PC-3 (cell line): Measurements from ENCODE around the gene ANG. TPM values are rescaled to one million over a fixed set of nuclear protein-coding genes. Genes with fewer than 3 reads are reported as not detected.

ENCODE experiments used
- ATAC-seq: fragments of 200-7000 bp; cut with Tn5 transposase; 2 replicates; pipeline ENCODE4 v1.9.1; 2020; ENCODE audit warnings: mild to moderate bottlenecking, moderate library complexity
- BruUV-seq: library from RNA; stranded (reverse); fragments of 400-500 nt; replicated peaks from 2 replicates; lab custom pipeline; 2021; lab: Mats Ljungman, UMichigan
- CTCF ChIA-PET: fragments of 300-600 bp; sonication (Branson Sonifier 250); formaldehyde crosslinking; loops from one replicate; lab custom pipeline; 2022; ENCODE audit warnings: antibody characterized with exemption; lab: Charles Lee
- POLR2A ChIA-PET: fragments of 300-600 bp; sonication (Branson Sonifier 250); formaldehyde crosslinking; loops from one replicate; lab custom pipeline; 2022; ENCODE audit warnings: antibody characterized with exemption; ENCODE audit not compliant: unreplicated experiment; lab: Charles Lee
- DNase-seq: peaks from one replicate; pipeline ENCODE4 v3.0.0-alpha.2; 2015
- H2AFZ ChIP-seq: fragments of 300-600 bp; sonication (generic); 2 replicates; pipeline ENCODE4 v1.6.0; 2016; ENCODE audit warnings: antibody characterized with exemption, low read length
- H3F3A ChIP-seq: fragments of 300-600 bp; sonication (generic); one replicate; pipeline ENCODE4 v1.6.0; 2017; ENCODE audit warnings: antibody characterized with exemption, low read length, control low read depth, mild to moderate bottlenecking; ENCODE audit not compliant: unreplicated experiment
- H3K27ac ChIP-seq: fragments of 300-600 bp; sonication (generic); 2 replicates; pipeline ENCODE4 v1.5.1; 2016; ENCODE audit warnings: mild to moderate bottlenecking, low read length
- H3K27me3 ChIP-seq: fragments of 300-600 bp; sonication (generic); 2 replicates; pipeline ENCODE4 v1.6.1; 2016; ENCODE audit warnings: low read length, mixed read lengths
- H3K36me3 ChIP-seq: fragments of 300-600 bp; sonication (generic); 2 replicates; pipeline ENCODE4 v1.6.1; 2016; ENCODE audit warnings: low read depth, mixed run types, low read length, mixed read lengths
- H3K4me1 ChIP-seq: fragments of 300-600 bp; sonication (generic); 2 replicates; pipeline ENCODE4 v1.5.1; 2016; ENCODE audit warnings: low read length; ENCODE audit not compliant: insufficient read depth
- H3K4me2 ChIP-seq: fragments of 300-600 bp; sonication (generic); 2 replicates; pipeline ENCODE4 v1.6.0; 2016; ENCODE audit warnings: low read length
- H3K4me3 ChIP-seq: fragments of 300-600 bp; sonication (generic); 2 replicates; pipeline ENCODE4 v1.5.1; 2016; ENCODE audit warnings: mild to moderate bottlenecking, low read length, mixed read lengths
- H3K79me2 ChIP-seq: fragments of 300-600 bp; sonication (generic); 2 replicates; pipeline ENCODE4 v1.6.1; 2017; ENCODE audit warnings: low read length, mixed read lengths
- H3K9ac ChIP-seq: fragments of 300-600 bp; sonication (generic); 2 replicates; pipeline ENCODE4 v1.6.0; 2016; ENCODE audit warnings: mild to moderate bottlenecking, low read length
- H3K9me2 ChIP-seq: fragments of 300-600 bp; sonication (generic); replicated peaks from 2 replicates; pipeline ENCODE4 v1.6.1; 2016; ENCODE audit warnings: mixed run types, low read length, mixed read lengths
- H3K9me3 ChIP-seq: fragments of 300-600 bp; sonication (generic); 2 replicates; pipeline ENCODE4 v1.6.1; 2016; ENCODE audit warnings: low read length, mixed read lengths
- H4K20me1 ChIP-seq: fragments of 300-600 bp; sonication (generic); 2 replicates; pipeline ENCODE4 v1.6.1; 2016; ENCODE audit warnings: low read length, mixed read lengths
- CTCF ChIP-seq: fragments of 300-600 bp; sonication (generic); conservative IDR thresholded peaks from 2 replicates; pipeline ENCODE4 v1.5.1; 2017; ENCODE audit warnings: antibody characterized with exemption, low read depth, mild to moderate bottlenecking, low read length
- EZH2 ChIP-seq: fragments of 300-600 bp; sonication (generic); IDR thresholded peaks from one replicate; pipeline ENCODE4 v1.6.1; 2017; ENCODE audit warnings: antibody characterized with exemption, mild to moderate bottlenecking, low read length; ENCODE audit not compliant: unreplicated experiment
- EZH2phosphoT487 ChIP-seq: fragments of 300-600 bp; sonication (generic); IDR thresholded peaks from 2 replicates; pipeline ENCODE4 v1.6.1; 2018; ENCODE audit warnings: mild to moderate bottlenecking, antibody characterized with exemption, low read length, borderline replicate concordance
- intact Hi-C: fragments of 100-400 bp; cut with micrococcal nuclease; formaldehyde crosslinking; loops from 2 replicates; pipeline ENCODE4 v1.9.0; 2023
- total RNA-seq: library from RNA; depleted of rRNA; stranded (reverse); fragments of >200 nt; gene quantifications from 2 replicates; pipeline ENCODE4 v1.2.3, GENCODE V29; 2014

Gene ANG
- total RNA-seq, 1 experiment from 2014 or later, result 4.8 TPM

- Histone ChIP-seq H4K20me1 (no peaks in the 10 kb centered on the region), H3K4me1 (peaks cover 26% of the 10 kb centered on the region), H3K9me2 (no peaks in the 10 kb centered on the region), H3K36me3 (no peaks in the 10 kb centered on the region), H3F3A (peaks cover 5% of the 10 kb centered on the region), H3K4me3 (no peak overlapping the region), H3K9me3 (no peaks in the 10 kb centered on the region), H3K79me2 (no peaks in the 10 kb centered on the region), H2AFZ (no peak overlapping the region), H3K4me2 (no peak overlapping the region), H3K9ac (no peak overlapping the region), H3K27ac (no peak overlapping the region), H3K27me3 (no peaks in the 10 kb centered on the region)
- TF ChIP-seq EZH2 (no peak), CTCF (no peak), EZH2phosphoT487 (no peak)
- no peak for ATAC-seq
- ChIA-PET POLR2A (no interaction called here), CTCF (no interaction called here)
- no TSS peak for BruUV-seq
- intact Hi-C loops, result no loop called here
- no peak for DNase-seq
These were observed 19.6 kb upstream of the ANG start for GRCh38 chr14:20668969-20669368.

GRCh38 chr14:20671597-20672283 is 16.8 kb upstream of the ANG start:
- ATAC-seq (peak; percentile 98), DNase-seq (peak; percentile 90)
- CTCF ChIA-PET, result interaction anchor here (0.8 kb wide), 1 partner anchor 19 kb away, joined by 4 read pairs; no protein-coding TSS in a partner anchor
- Histone ChIP-seq H4K20me1 (no peaks in the 10 kb centered on the region), H3K9me3 (no peaks in the 10 kb centered on the region), H3K36me3 (no peaks in the 10 kb centered on the region), H3K9me2 (no peaks in the 10 kb centered on the region), H3K79me2 (no peaks in the 10 kb centered on the region), H3K27me3 (no peaks in the 10 kb centered on the region), H3K4me3 (no peak overlapping the region), H3K27ac (peak overlapping the region; percentile 86), H3F3A (peaks cover 5% of the 10 kb centered on the region), H3K4me1 (peaks cover 26% of the 10 kb centered on the region), H2AFZ (0 out of 2 replicates have a peak overlapping the region, but pooled peaks have one; percentile 14), H3K4me2 (peak overlapping the region; percentile 45), H3K9ac (peak overlapping the region; percentile 28; the same call in 1 of the 2 replicates)
- POLR2A ChIA-PET, result no interaction called here
- TF ChIP-seq EZH2phosphoT487 (no peak), CTCF (no peak), EZH2 (no peak)
- no TSS peak for BruUV-seq
- intact Hi-C loops, result loop anchor here (1.0 kb wide), 1 partner anchor 10 kb away; no protein-coding TSS in a partner anchor

- no peaks in the 10 kb centered on the region for H4K20me1 ChIP-seq
- peaks cover 37% of the 10 kb centered on the region for H3K4me1 ChIP-seq
- no peak for DNase-seq
- no peaks in the 10 kb centered on the region for H3K9me3 ChIP-seq
- no peaks in the 10 kb centered on the region for H3K9me2 ChIP-seq
- H3K4me3 ChIP-seq, result no peak overlapping the region
- ChIA-PET POLR2A (no interaction called here), CTCF (no interaction called here)
- no peak overlapping the region for H3K27ac ChIP-seq
- H2AFZ ChIP-seq, result no peak overlapping the region
- TF ChIP-seq EZH2phosphoT487 (no peak), EZH2 (no peak), CTCF (no peak)
- no peaks in the 10 kb centered on the region for H3K27me3 ChIP-seq
- H3K79me2 ChIP-seq, result no peaks in the 10 kb centered on the region
- no peak overlapping the region for H3K9ac ChIP-seq
- intact Hi-C loops, result no loop called here
- BruUV-seq, result no TSS peak
- H3F3A ChIP-seq, result peaks cover 5% of the 10 kb centered on the region
- ATAC-seq, result no peak
- no peaks in the 10 kb centered on the region for H3K36me3 ChIP-seq
- H3K4me2 ChIP-seq, result no peak overlapping the region
These were observed 12.9 kb upstream of the ANG start for GRCh38 chr14:20675669-20676068.
